ENCODE results near the gene CAMSAP3. TPM values are rescaled to one million over a fixed set of nuclear protein-coding genes. Genes with fewer than 3 reads are reported as not detected.

CAMSAP3 gene
- total RNA-seq, 1 experiment from 2014 or later: 16.6 TPM

- POLR2A ChIA-PET (ENCODE audit: unreplicated experiment): no interaction called here
These were observed 28.3 kb downstream of the CAMSAP3 start for GRCh38 chr19:7623725-7624603.

DNA sequence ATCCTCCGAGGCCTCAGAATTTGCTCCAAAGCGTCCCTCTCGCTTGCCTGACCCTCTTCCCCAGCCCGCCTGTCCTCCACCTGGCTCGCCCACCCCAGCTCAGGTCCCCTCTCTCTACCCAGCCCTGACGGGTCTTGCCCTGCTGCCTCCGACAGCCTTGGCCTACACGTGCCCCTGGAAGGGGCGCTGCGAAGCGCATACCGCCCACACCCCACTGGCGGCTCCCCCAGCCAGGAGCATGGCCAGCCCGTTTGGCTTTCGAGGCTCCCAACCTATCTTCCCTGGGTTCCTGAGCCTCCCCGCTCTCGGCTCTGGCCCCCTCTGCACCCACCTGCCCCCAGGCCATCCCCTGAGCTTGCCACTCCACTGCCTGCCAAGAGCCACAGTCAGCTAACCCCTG is 29.1 kb downstream of the CAMSAP3 start:
- no peak for TF ChIP-seq CTCF (conservative IDR thresholded peaks at IDR 0.05; ENCODE audit: low read depth, low read length)
- TF ChIP-seq EZH2 (IDR thresholded peaks at IDR 0.05; ENCODE audit: low read length, unreplicated experiment): no peak
- no peak for TF ChIP-seq EZH2phosphoT487 (IDR thresholded peaks at IDR 0.05; ENCODE audit: borderline replicate concordance, low read length)
- no peak overlapping the region for H3K27ac ChIP-seq (ENCODE audit: low read length)
- ChIA-PET CTCF (interaction anchor here (0.9 kb wide), 1 partner anchor 56 kb away, joined by 4 read pairs; no protein-coding TSS in a partner anchor), POLR2A (ENCODE audit: unreplicated experiment) (no interaction called here)
- peaks cover 41% of the 10 kb centered on the region; the same call in 1 of the 2 replicates for H3K36me3 ChIP-seq (ENCODE audit: low read depth, low read length)
- no peak overlapping the region for H2AFZ ChIP-seq (ENCODE audit: low read length)
- intact Hi-C loops (cut with micrococcal nuclease): no loop called here
- no peaks in the 10 kb centered on the region for H3F3A ChIP-seq (ENCODE audit: low read length, unreplicated experiment)
- H3K9me3 ChIP-seq (ENCODE audit: low read length): no peaks in the 10 kb centered on the region
- no peaks in the 10 kb centered on the region for H3K27me3 ChIP-seq (ENCODE audit: low read length)
- no peaks in the 10 kb centered on the region for H4K20me1 ChIP-seq (ENCODE audit: low read length)
- DNase-seq: no peak
- ATAC-seq: no peak
- no peaks in the 10 kb centered on the region for H3K9me2 ChIP-seq (replicated peaks; ENCODE audit: low read length)
- H3K4me2 ChIP-seq (ENCODE audit: low read length): no peak overlapping the region
- peaks cover 36% of the 10 kb centered on the region for H3K79me2 ChIP-seq (ENCODE audit: low read length)
- H3K4me1 ChIP-seq (ENCODE audit: insufficient read depth, low read length): peaks cover 12% of the 10 kb centered on the region
- no peak overlapping the region for H3K4me3 ChIP-seq (ENCODE audit: low read length)
- no TSS peak for BruUV-seq (replicated peaks)
- H3K9ac ChIP-seq (ENCODE audit: low read length): no peak overlapping the region

More at GRCh38 chr19:7623725-7624603, 28.3 kb downstream of the CAMSAP3 start:
- no peak overlapping the region for H3K4me2 ChIP-seq (ENCODE audit: low read length)
- TF ChIP-seq CTCF (conservative IDR thresholded peaks at IDR 0.05; ENCODE audit: low read depth, low read length): no peak
- no peak for TF ChIP-seq EZH2phosphoT487 (IDR thresholded peaks at IDR 0.05; ENCODE audit: borderline replicate concordance, low read length)
- no peak for TF ChIP-seq EZH2 (IDR thresholded peaks at IDR 0.05; ENCODE audit: low read length, unreplicated experiment)
- intact Hi-C loops (cut with micrococcal nuclease): no loop called here
- H3K4me1 ChIP-seq (ENCODE audit: insufficient read depth, low read length): peaks cover 18% of the 10 kb centered on the region
- H3K36me3 ChIP-seq (ENCODE audit: low read depth, low read length): peaks cover 44% of the 10 kb centered on the region; the same call in 1 of the 2 replicates
- H4K20me1 ChIP-seq (ENCODE audit: low read length): no peaks in the 10 kb centered on the region
- no peak overlapping the region for H3K9ac ChIP-seq (ENCODE audit: low read length)
- no peaks in the 10 kb centered on the region for H3K9me3 ChIP-seq (ENCODE audit: low read length)
- ATAC-seq (no peak), DNase-seq (no peak)
- H3K4me3 ChIP-seq (ENCODE audit: low read length): no peak overlapping the region
- H3K27ac ChIP-seq (ENCODE audit: low read length): no peak overlapping the region
- no peaks in the 10 kb centered on the region for H3K27me3 ChIP-seq (ENCODE audit: low read length)
- H3K79me2 ChIP-seq (ENCODE audit: low read length): peaks cover 30% of the 10 kb centered on the region
- CTCF ChIA-PET: interaction anchor here (0.8 kb wide), 1 partner anchor 55 kb away, joined by 3 read pairs; no protein-coding TSS in a partner anchor
- H3K9me2 ChIP-seq (replicated peaks; ENCODE audit: low read length): no peaks in the 10 kb centered on the region
- no peaks in the 10 kb centered on the region for H3F3A ChIP-seq (ENCODE audit: low read length, unreplicated experiment)
- BruUV-seq (replicated peaks): no TSS peak
- no peak overlapping the region for H2AFZ ChIP-seq (ENCODE audit: low read length)
